ENCODE data around the gene HNRNPA1L2. TPM values are rescaled to one million over a fixed set of nuclear protein-coding genes. Genes with fewer than 3 reads are reported as not detected.
A peak's percentile ranks its signal among the peaks of the same experiment; 100 is the strongest.

The HNRNPA1L2 gene
- total RNA-seq, 1 experiment from 2014 or later = 6.2 TPM

- no peaks in the 10 kb centered on the region for H3K9me3 ChIP-seq (ENCODE audit: control insufficient read depth in 1 of 2, insufficient read depth in 1 of 2, low read depth in 1 of 2, low read length in 2 of 2)
- no TSS peak for BruUV-seq (replicated peaks)
- ATAC-seq (no peak), DNase-seq (ENCODE audit: low read depth, low spot score) (no peak)
- no peak overlapping the region for H3K9ac ChIP-seq (ENCODE audit: low read length)
- H3K4me2 ChIP-seq (ENCODE audit: low read length) = no peak overlapping the region
- ChIA-PET CTCF (interaction anchor here (2.7 kb wide), 1 partner anchor 194 kb away, joined by 9 read pairs; no protein-coding TSS in a partner anchor), POLR2A (interaction anchor here (3.2 kb wide), 1 partner anchor 37 kb away, joined by 32 read pairs; the partner anchor contains the start of gene SUGT1), RAD21 (ENCODE audit: low non-redundant PET in 1 of 2, low total read pairs in 2 of 2, uncharacterized antibody in 2 of 2, unreplicated experiment in 2 of 2) (no interaction called here)
- H3K9me2 ChIP-seq (ENCODE audit: insufficient read depth) = no peaks in the 10 kb centered on the region
- no peaks in the 10 kb centered on the region for H4K20me1 ChIP-seq (ENCODE audit: insufficient read depth)
- peak overlapping the region; percentile 78 for H2AFZ ChIP-seq (ENCODE audit: low read depth, low read length, poor library complexity, severe bottlenecking)
- H3K27me3 ChIP-seq (ENCODE audit: insufficient read depth, low read length) = no peaks in the 10 kb centered on the region
- H3K36me3 ChIP-seq (ENCODE audit: control insufficient read depth in 1 of 2, insufficient read depth in 2 of 2, low read length in 2 of 2) = no peaks in the 10 kb centered on the region
- intact Hi-C loops (cut with micrococcal nuclease) = no loop called here
- H3K4me3 ChIP-seq (replicated peaks in 1 of 2; ENCODE audit: low read depth in 1 of 2, low read length in 2 of 2) = no peak overlapping the region
- H3K27ac ChIP-seq (ENCODE audit: low read depth, low read length) = no peak overlapping the region
- H3K79me2 ChIP-seq (ENCODE audit: insufficient read depth, low read length) = peaks cover 20% of the 10 kb centered on the region
- peaks cover 14 to 23% of the 10 kb centered on the region in 2 experiments for H3K4me1 ChIP-seq (ENCODE audit: control insufficient read depth in 1 of 2, insufficient read depth in 2 of 2, low read length in 2 of 2)
- no peak for TF ChIP-seq TCF7L2 (IDR thresholded peaks at IDR 0.05; ENCODE audit: borderline replicate concordance, extremely low read depth, insufficient read depth, insufficient read length)
- TF ChIP-seq RAD21 (IDR thresholded peaks at IDR 0.05; ENCODE audit: low read depth) = no peak
- TF ChIP-seq SP1 (IDR thresholded peaks at IDR 0.05; ENCODE audit: low read depth) = no peak
- no peak for TF ChIP-seq EGR1 (IDR thresholded peaks at IDR 0.05; ENCODE audit: low read depth)
- no peak for TF ChIP-seq ZBTB33 (IDR thresholded peaks at IDR 0.05; ENCODE audit: extremely low read depth, insufficient replicate concordance, low read length)
- no peak for TF ChIP-seq CBX3 (IDR thresholded peaks at IDR 0.05; ENCODE audit: low read depth)
- TF ChIP-seq POLR2A (IDR thresholded peaks at IDR 0.05; ENCODE audit: borderline replicate concordance, extremely low read depth, insufficient read depth, insufficient read length) = no peak
- TF ChIP-seq ATF3 (IDR thresholded peaks at IDR 0.05) = no peak
- TF ChIP-seq ZNF274 (IDR thresholded peaks at IDR 0.05; ENCODE audit: low read depth, low read length) = no peak
- TF ChIP-seq SRF (IDR thresholded peaks at IDR 0.05; ENCODE audit: low read depth) = no peak
- no peak for TF ChIP-seq JUND (IDR thresholded peaks at IDR 0.05)
- TF ChIP-seq ELF1 (IDR thresholded peaks at IDR 0.05; ENCODE audit: borderline replicate concordance, low read depth) = no peak
- TF ChIP-seq YY1 (IDR thresholded peaks at IDR 0.05; ENCODE audit: extremely low read depth, insufficient replicate concordance, low read depth, low read length) = no peak
- no peak for TF ChIP-seq ZFX (IDR thresholded peaks at IDR 0.05)
- no peak for TF ChIP-seq CTCF (IDR thresholded peaks at IDR 0.05 in 2 of 3, conservative IDR thresholded peaks at IDR 0.05 in 1 of 3; ENCODE audit: borderline replicate concordance in 1 of 3, insufficient read depth in 1 of 3, low read depth in 2 of 3, low read length in 2 of 3)
These were observed 27.0 kb upstream of the HNRNPA1L2 start for GRCh38 chr13:52615134-52615801.

Data from HCT116 (cell line).